GM18502 (cell line): ENCODE results near the gene METTL3.
"Not testable (repeated sequence)": the region's sequence is repeated elsewhere in the genome, so short reads cannot be mapped to it uniquely, and the experiment has no call there.

Experiments
- ATAC-seq: cut with Tn5 transposase; IDR thresholded peaks from one replicate; pipeline ENCODE4 v1.9.1; 2021; ENCODE audit warnings: mild to moderate bottlenecking; ENCODE audit not compliant: unreplicated experiment, poor library complexity

The METTL3 gene

GRCh38 chr14:21510735-21511657 lies at the start of gene METTL3:
Gene METTL3, minus strand, starts transcription at chr14:21511340. Its CDS starts 117 bp downstream, at chr14:21511223.
- peak; percentile 98 for ATAC-seq

GRCh38 chr14:21558703-21559170 lies 47.6 kb upstream of the METTL3 start:
- ATAC-seq, result no peak

DNA sequence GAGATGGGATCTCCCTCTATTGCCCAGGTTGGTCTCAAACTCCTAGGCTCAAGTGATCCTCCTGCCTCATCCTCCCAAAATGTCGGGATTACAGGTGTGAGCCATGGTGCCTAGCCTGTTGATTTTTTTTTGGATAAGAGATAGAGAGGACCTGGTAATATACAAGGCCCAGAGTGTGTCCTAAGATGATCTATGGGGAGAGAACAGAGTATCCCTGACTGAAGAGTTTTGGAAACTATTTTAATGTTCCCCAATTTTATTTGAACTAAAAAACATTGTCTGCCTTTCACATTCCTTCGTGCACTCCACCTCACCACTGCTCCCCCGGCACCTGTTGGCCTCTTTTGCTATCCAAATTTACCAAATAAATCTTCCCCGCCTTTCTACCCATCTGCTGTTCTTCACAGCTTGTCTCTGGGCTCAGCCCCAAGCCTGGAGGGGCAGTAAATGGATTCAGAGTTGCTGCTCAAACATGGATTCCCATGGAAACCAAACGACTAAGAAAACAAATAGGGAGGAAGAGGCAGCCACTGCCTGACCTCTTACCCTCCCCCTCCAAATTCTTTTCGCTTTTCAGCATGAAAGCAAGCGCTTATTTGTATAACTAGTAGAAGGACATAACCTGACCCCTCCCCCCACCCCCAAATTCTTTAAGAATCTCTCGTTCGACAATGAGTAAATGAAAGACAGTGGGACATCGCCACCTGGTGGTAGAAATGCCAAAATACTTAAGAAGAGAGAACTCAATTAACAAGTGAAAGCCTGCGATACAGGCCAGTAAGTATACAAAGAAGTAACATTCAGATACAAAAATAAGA lies 46.2 kb upstream of the METTL3 start:
- no peak for ATAC-seq

GRCh38 chr14:21556378-21557083 lies 45.4 kb upstream of the METTL3 start:
- no peak for ATAC-seq

GRCh38 chr14:21553266-21553665 lies 42.1 kb upstream of the METTL3 start:
- ATAC-seq, result no peak

GRCh38 chr14:21544588-21544987 lies 33.4 kb upstream of the METTL3 start:
- ATAC-seq, result not testable (repeated sequence)

GRCh38 chr14:21543963-21544362 lies 32.8 kb upstream of the METTL3 start:
- no peak for ATAC-seq

DNA sequence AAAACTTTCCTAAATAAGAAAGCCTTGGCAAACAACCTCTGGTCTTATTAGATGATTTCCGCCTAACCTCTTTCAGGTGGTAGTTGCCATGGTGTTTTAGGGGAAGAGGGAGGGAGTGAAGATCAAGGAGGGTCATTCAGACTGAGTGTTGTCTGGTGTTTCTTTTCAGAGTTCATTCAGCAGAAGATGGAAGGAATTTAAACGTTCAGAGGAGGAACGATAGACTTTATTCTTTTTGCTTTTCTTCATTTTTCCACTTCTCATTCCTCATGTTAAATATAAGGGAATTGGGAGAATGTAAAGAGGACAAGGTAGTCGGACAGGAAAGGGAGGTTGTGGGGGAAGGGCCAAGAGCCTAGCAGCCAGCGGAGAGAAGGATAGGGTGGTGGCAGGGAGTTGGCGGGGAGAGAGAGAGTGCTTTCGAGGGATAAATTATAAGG lies 32.4 kb upstream of the METTL3 start:
- ATAC-seq, result no peak

DNA sequence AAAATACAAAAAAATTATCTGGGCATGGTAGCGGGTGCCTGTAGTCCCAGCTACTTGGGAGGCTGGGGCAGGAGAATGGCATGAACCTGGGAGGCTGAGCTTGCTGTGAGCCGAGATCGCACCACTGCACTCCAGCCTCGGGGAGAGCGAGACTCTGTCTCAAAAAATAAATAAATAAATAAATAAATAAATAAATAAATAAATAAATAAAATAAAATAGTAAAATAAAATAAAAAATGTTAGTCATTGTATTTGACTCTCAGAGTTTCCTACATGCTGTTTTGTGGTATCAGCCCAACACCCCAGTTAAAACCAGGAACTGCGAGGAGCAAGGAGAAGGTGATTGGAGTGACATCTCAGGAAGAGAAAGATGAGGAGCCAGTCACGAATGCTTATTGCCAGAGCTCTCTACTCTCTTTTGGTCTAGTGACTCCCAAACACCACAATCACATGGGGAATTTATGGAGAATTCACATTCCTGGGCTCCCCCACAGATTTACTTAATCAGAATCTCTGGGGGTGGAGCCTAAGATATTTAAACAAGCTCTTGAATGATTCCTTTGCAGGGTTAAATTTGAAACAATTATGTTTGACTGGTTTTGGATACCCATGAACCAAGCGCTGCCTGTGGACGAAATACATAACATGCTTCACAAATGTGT lies 30.4 kb upstream of the METTL3 start:
- ATAC-seq, result no peak

DNA sequence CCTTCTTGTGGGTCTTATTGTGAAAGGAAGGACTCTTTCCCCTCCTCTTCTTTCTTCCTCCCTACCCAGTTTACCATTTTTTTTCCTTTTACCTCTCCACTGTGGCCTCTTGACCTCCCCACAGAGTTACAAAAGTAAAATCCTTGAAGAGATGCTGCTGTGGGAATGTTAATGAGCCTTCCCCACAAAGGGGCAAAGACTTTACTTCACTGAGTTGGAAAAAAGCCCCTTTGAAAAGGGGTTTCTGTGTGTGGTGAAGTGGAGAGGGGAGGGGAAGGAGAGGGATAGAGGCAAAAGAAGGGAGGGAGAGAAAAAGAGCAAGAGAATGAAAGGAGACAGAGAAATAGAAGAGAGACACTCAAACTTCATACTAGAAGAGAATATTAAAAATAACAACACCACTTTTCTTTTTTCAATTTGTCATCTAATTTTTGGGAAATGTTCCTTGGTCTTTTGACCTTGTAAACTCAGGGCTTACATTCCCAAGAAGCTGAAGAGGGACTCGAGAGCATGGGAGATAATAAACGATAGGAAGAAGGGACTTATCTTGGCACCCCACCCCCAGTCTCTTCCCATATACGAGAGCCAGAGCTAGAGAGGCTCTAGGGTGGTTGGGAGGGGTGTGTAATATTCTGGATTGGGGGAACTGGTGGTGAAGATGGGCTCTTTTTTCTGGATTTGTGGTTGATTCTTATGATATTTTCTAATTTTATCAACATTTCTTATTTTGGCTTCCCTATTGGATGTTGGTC lies 28.2 kb upstream of the METTL3 start:
- ATAC-seq, result no peak

DNA sequence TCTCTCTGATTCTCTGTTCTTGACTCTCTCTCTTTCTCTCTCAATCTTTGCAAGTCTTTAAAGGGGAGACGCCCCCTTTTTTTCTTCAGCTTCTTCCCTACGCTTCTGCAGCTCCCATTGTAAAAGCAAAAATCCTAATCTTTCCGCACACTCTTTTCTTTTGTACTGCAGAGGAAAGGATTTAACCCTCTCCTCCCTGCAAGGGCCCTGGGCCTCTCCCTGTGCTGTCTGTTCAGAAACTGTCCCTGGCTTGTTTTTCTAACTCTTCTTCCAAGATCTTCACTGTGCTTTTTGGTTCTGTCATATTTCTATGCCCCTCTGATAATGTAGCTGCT lies 25.9 kb upstream of the METTL3 start:
- no peak for ATAC-seq

- no peak for ATAC-seq
These were observed 25.4 kb upstream of the METTL3 start for GRCh38 chr14:21536418-21537089.

- no peak for ATAC-seq
These were observed 24.6 kb upstream of the METTL3 start for GRCh38 chr14:21535545-21536417.

GRCh38 chr14:21534576-21534975 lies 23.4 kb upstream of the METTL3 start:
- no peak for ATAC-seq

- ATAC-seq, result no peak
These were observed 22.2 kb upstream of the METTL3 start for GRCh38 chr14:21533294-21533693.

- no peak for ATAC-seq
These were observed 18.4 kb upstream of the METTL3 start for GRCh38 chr14:21529515-21529914.

GRCh38 chr14:21528381-21529348 lies 17.5 kb upstream of the METTL3 start:
- ATAC-seq, result no peak
